NCI-H510A treated with DMSO at 0.1 percent for 48 hours (cell line): ENCODE measurements around the gene VAV2.

ENCODE experiments used
- DNase-seq: peaks from one replicate; lab custom pipeline; 2025; lab: John Stamatoyannopoulos, UW

The VAV2 gene

GRCh38 chr9:133889584-133890301 lies 102.4 kb downstream of the VAV2 start:
- DNase-seq: peak; percentile 45

GRCh38 chr9:133888809-133889491 lies 103.2 kb downstream of the VAV2 start:
- no peak for DNase-seq

- peak; percentile 96 for DNase-seq
Measured at GRCh38 chr9:133888048-133888808, 103.9 kb downstream of the VAV2 start.

GRCh38 chr9:133887540-133888047 lies 104.5 kb downstream of the VAV2 start:
- DNase-seq: no peak

DNA sequence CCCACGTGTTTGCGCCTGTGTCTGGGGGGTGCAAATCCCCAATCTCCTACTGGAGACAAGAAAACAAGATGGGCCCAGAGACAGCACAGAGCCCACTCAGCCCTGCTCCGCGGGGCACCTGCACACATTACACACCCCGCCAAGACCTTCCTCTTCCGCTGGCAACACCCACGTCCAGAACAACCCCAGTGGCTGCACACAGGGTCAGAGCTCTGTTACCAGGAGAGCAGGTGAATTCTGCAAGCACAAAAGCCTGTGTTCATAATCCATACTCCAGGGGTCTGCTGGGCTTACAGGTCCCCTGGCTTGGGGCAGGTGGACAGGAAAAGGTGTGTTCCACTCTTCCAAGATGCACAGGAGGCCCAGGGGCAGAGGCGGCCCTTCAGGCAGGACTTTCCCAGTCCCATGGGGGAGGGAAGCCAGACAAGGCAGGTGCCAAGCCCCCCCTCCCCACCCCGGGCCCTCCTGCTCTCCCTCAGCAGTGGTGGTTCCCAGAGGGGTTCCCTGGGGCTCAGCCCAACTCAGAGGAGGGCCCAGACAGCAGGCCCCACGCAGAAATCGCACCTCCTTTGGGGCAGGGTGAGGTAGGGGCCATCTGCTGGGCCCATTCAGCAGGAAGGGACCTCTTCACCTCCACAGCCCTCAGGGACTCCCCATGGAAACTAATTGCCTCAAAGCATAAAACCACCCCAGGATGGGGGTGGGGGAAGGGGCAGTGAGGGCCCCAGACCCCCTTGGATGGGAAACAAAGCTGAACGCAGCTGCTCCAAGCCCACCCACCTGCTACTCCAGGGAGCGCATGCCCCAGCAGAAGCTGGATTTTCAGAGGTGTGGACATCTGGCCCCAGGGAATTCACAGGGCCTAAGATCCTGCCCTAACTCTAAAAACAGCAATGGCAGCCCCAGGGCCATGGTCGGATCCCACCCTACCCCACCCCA lies 105.3 kb downstream of the VAV2 start:
- DNase-seq: peak; percentile 23

DNA sequence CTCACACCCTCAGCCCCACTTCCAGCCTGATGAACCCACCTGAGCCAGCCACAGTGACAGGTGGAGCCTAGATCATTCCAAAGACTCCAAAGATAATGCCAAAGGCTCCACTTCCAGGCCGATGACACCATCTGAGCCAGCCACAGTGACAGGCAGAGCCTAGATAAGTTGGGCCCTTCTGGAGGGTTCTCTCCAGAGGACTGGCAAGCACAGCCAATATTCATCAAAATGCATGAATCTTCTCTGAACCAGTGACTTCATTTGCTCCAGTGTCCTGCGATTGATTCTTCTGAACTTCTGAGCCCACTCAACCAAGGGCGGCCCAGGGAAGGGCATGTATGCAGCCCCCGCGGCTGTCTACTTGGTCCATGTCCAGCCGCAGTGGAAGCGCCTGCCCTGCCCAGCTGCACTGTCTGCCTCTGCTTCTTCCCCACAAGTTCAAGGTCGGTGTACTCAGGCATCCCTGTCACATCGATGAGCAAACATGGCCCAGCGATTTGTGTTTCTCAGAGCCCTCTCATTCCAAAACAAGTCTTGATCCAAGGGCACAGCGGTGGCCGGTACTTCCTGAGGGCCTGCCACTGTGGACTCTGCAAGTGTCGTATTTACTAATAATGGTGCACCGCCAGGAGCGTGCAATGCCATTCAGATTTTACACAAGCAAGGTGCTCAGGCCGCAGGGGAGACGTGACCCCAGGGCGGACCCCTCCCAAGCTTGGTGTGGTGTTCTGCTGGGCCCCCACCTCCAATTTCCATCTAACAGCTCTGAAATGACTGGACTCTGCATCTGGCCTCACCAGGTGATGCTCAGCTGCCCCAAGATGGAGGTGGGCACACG lies 107.0 kb downstream of the VAV2 start:
- no peak for DNase-seq

GRCh38 chr9:133882849-133883755 lies 109.0 kb downstream of the VAV2 start:
- no peak for DNase-seq

DNA sequence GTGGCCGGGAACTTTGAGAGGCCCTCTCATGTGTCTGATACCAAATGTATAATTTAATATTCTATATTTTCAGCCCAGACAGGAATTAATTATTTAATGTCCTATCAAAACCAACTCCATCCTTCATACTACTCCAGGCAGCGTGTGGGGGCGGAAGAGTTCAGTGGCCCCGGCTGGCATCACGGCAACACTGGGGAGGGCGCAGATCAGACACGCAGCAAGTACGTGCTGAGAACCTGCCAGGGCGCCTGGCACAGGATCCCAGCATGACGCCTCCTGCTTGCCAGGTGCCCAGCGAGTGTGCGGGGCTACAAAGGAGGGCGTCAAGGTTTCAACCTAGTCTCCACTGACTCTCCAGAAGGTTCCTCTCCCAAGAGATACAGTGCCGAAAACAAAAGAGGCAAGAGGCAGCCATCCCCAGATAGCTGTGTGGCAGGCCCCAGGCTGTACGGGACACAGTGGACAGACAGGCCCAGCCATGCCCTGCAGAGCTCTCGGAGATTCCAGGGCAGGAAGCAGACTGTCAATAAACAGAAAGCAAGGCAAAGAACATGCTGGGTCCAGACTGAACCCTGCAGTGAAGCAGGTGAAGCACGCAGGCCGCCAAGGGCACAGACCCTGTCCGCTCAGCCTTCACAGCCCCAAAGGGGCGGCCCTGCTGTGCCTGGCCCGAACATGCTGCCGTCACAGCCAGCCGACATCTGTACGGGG lies 110.3 kb downstream of the VAV2 start:
- DNase-seq: peak; percentile 75

DNA sequence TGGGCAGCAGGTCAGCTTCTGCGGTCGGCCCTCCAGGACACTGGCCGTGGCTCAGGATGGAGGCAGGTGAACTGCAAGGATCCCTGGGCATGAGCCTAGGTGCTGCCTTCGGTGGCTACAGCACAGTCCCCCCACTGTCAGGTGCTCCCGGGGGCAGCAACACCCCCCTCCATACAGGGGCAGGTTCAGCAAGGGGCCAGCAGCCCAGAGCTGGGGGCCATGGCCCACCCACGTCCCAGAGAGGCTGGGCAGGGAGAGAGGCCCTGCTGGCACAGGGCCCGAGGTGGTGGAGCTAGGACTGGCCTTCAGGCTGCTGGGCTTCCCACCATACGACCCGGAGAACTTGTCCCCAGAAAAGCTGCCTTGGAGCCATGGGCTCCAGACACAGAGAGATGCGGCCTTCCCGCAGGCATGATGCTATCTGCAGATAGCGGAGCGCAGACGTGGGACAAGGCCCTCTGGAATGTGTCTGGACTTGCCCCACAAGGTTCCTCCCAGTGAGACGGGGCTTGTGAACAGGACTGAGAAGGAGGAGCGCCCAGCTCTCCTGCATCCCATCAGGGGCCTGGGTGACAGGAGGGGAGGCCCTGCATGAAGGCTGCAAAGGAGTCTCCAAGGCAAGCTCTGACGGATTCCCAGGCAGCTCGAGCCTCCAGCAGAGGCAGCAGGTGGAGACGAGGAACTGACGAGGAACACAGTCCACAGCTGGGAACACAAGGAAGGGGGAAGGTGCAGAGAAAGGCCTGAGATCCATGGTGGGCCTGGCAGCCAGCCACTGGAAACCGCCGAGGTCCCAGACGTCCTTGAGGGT lies 111.1 kb downstream of the VAV2 start:
- peak; percentile 13 for DNase-seq

GRCh38 chr9:133880136-133880535 lies 112.0 kb downstream of the VAV2 start:
- peak; percentile 57 for DNase-seq

DNA sequence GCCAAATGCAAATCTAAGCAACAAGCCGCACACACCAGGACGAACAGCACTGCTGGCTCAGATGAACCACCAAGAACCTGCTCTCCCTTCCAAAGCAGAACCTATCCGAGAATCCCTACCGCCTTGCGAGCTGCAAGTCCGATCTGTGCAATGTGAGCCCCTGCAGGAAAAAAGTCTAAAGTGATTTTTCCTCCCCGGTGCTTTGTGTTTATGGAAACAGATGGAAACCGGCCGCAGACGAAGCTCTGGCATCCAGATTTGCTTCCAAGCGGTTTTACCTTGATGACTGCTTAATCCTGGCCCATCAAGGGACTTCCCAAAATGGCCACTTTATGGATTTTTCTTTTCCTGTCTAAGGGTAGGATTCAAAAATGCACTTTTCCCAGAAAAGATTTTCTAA lies 112.5 kb downstream of the VAV2 start:
- no peak for DNase-seq

DNA sequence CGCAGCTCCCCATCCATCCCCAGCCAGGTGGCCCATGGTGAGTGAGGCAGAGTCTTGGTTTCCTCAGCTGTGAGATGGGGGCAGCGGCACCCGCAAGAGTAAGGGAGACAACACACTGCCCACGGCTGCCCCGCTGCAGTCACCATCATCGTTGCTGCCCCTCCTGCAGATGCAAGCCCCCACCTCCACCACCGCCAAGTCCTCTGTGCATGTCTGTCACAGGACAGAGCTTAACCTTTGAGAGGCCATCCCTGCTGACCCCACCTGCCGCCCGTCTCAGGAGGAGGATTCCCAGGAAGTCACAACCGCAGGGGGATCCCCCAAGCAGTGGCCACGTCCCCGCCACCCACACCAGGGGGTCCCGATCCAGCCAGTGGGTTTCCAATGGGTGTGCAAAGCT lies 113.7 kb downstream of the VAV2 start:
- DNase-seq: no peak

DNA sequence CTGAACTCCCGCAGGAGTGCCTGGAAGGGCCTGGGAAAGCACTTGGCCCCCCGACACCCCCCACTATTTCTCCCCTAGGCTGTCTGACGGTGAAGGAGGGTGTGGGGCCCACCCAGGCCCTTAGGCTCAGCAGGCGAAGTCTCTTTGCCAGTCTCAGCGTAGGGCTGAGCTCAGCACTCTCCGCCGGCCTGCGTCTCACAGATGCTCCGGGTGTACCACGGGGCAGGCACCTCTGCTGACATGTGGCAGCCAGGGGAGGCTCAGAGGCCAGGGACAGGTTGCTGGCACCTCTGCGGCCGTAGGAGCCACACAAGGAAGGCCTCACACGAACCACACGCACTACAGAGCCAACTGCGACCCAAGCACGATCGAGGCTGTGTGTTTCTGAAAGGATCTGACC lies 114.2 kb downstream of the VAV2 start:
- peak; percentile 50 for DNase-seq

GRCh38 chr9:133877327-133877726 lies 114.8 kb downstream of the VAV2 start:
- no peak for DNase-seq

DNA sequence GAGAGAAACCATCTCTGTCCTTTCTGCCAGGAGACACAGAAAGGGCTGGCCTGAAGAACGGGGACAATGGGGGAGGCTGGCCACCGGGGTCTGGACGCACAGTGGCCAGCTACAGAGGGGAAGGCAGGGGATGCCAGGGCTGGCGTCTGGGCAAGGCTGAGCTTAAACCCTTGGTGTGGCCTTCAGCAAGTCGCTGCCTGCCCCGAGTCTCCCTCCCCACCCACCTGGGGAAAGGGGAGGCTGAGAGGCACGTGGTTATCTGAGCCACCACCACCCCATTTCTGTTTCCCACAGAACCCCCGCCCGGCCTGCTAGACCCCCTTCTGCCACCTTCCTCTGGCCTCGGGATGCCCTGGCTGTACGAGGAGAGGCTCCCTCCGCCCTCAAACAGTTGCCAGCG lies 115.3 kb downstream of the VAV2 start:
- DNase-seq: no peak

GRCh38 chr9:133876144-133876543 lies 116.0 kb downstream of the VAV2 start:
- DNase-seq: no peak

GRCh38 chr9:133875131-133875530 lies 117.0 kb downstream of the VAV2 start:
- no peak for DNase-seq

GRCh38 chr9:133874659-133875058 lies 117.5 kb downstream of the VAV2 start:
- DNase-seq: no peak
